GM20000 (cell line): ENCODE measurements around the gene GRIN3A.
A peak's percentile ranks its signal among the peaks of the same experiment; 100 is the strongest.

Experiments used
- DNase-seq: peaks from one replicate; pipeline ENCODE4 v3.0.0; 2012; ENCODE audit warnings: low spot score
- CTCF ChIP-seq: IDR thresholded peaks from 2 replicates; pipeline ENCODE4 v1.5.1; 2012; ENCODE audit warnings: mild to moderate bottlenecking, control low read depth; ENCODE audit errors: extremely low read depth, missing control alignments

Gene GRIN3A

GRCh38 chr9:101718192-101718591 is 20.3 kb downstream of the GRIN3A start:
- DNase-seq: no peak
- no peak for TF ChIP-seq CTCF

- no peak for DNase-seq
- TF ChIP-seq CTCF: no peak
Measured at GRCh38 chr9:101716629-101717028, 21.8 kb downstream of the GRIN3A start.

- TF ChIP-seq CTCF: peak; percentile 83
- peak; percentile 47 for DNase-seq
Measured at GRCh38 chr9:101711330-101711941, 27.0 kb downstream of the GRIN3A start.

- DNase-seq: no peak
- no peak for TF ChIP-seq CTCF
Measured at GRCh38 chr9:101708855-101709254, 29.6 kb downstream of the GRIN3A start.

GRCh38 chr9:101707721-101708120 is 30.7 kb downstream of the GRIN3A start:
- DNase-seq: no peak
- TF ChIP-seq CTCF: no peak

GRCh38 chr9:101706997-101707396 is 31.4 kb downstream of the GRIN3A start:
- no peak for TF ChIP-seq CTCF

GRCh38 chr9:101706261-101706798 is 32.1 kb downstream of the GRIN3A start:
- no peak for DNase-seq
- no peak for TF ChIP-seq CTCF

More at GRCh38 chr9:101706997-101707396, 31.4 kb downstream of the GRIN3A start:
- DNase-seq: no peak
